CD4-positive, CD25-positive, alpha-beta regulatory T cell (primary cell): ENCODE measurements around the gene ACAT1. TPM values are rescaled to one million over a fixed set of nuclear protein-coding genes. Genes with fewer than 3 reads are reported as not detected.
"Not testable (repeated sequence)": the region's sequence is repeated elsewhere in the genome, so short reads cannot be mapped to it uniquely, and the experiment has no call there.

ENCODE experiments used
- ATAC-seq, 2 donors: fragments of 150-1000 bp; cut with Tn5 transposase; one replicate each; pipeline ENCODE4 v1.10.0; 2021; ENCODE audit warnings: low read depth in 2 of 2, moderate number of reproducible peaks in 2 of 2, moderate library complexity in 1 of 2
- DNase-seq, 3 donors: peaks; one replicate each; pipeline versions ENCODE4 v3.0.0 to v3.0.0-alpha.2; 2012 to 2022; ENCODE audit warnings: mixed read lengths in 1 of 3
- H3K27ac ChIP-seq: one replicate; pipeline ENCODE4 v1.7.0; 2013; ENCODE audit warnings: mild to moderate bottlenecking, low read length; ENCODE audit not compliant: insufficient read depth, poor library complexity, severe bottlenecking
- H3K27me3 ChIP-seq: one replicate; pipeline ENCODE4 v1.7.0; 2013; ENCODE audit warnings: low read length; ENCODE audit not compliant: control insufficient read depth, insufficient read depth
- H3K36me3 ChIP-seq: one replicate; pipeline ENCODE4 v1.7.0; 2013; ENCODE audit warnings: mild to moderate bottlenecking, low read length, moderate library complexity; ENCODE audit not compliant: control insufficient read depth, insufficient read depth
- H3K4me1 ChIP-seq: 2 replicates; pipeline ENCODE4 v1.7.0; 2013; ENCODE audit warnings: mild to moderate bottlenecking, low read length; ENCODE audit not compliant: insufficient read depth, control insufficient read depth, poor library complexity, severe bottlenecking
- H3K4me3 ChIP-seq: one replicate; pipeline ENCODE4 v1.7.0; 2013; ENCODE audit warnings: low read depth, mild to moderate bottlenecking, low read length, moderate library complexity
- H3K9me3 ChIP-seq, 2 experiments: 1 replicate in 1 of 2; 2 replicates in 1 of 2; pipeline ENCODE4 v1.7.0; 2013; ENCODE audit warnings: low read length in 2 of 2, mild to moderate bottlenecking in 1 of 2, moderate library complexity in 1 of 2; ENCODE audit not compliant: control insufficient read depth in 2 of 2
- H3K27ac Mint-ChIP-seq, 3 donors: one replicate each; pipeline ENCODE4 v1.8.0; 2020 to 2022; ENCODE audit warnings: mild to moderate bottlenecking in 3 of 3, mixed read lengths in 3 of 3, moderate library complexity in 2 of 3
- H3K27me3 Mint-ChIP-seq: one replicate; pipeline ENCODE4 v1.8.0; 2022; ENCODE audit warnings: mild to moderate bottlenecking, mixed read lengths
- H3K36me3 Mint-ChIP-seq: one replicate; pipeline ENCODE4 v1.8.0; 2020; ENCODE audit warnings: mixed read lengths
- H3K4me1 Mint-ChIP-seq, 4 donors: one replicate each; pipeline ENCODE4 v1.8.0; 2020 to 2022; ENCODE audit warnings: mixed read lengths in 4 of 4, mild to moderate bottlenecking in 1 of 4
- H3K4me3 Mint-ChIP-seq, 4 donors: one replicate each; pipeline ENCODE4 v1.8.0; 2020 to 2022; ENCODE audit warnings: mild to moderate bottlenecking in 4 of 4, mixed read lengths in 4 of 4, moderate library complexity in 3 of 4
- H3K9me3 Mint-ChIP-seq, 7 donors: one replicate each; pipeline ENCODE4 v1.8.0; 2020 to 2022; ENCODE audit warnings: mixed read lengths in 7 of 7, mild to moderate bottlenecking in 3 of 7, moderate library complexity in 2 of 7
- polyA plus RNA-seq, 4 donors: library from polyadenylated mRNA; unstranded; fragments of 300-500 nt; fragmentation: Illumina TruSeq; gene quantifications; one replicate each; pipeline ENCODE4 v1.2.3, GENCODE V29; 2021
- total RNA-seq: library from RNA; stranded (reverse); gene quantifications from one replicate; pipeline ENCODE4 v1.2.3, GENCODE V29; 2022

The ACAT1 gene
- total and polyA plus RNA-seq, 5 donors from 2014 or later: 19.0 to 52.6 (median 43.8) TPM

DNA sequence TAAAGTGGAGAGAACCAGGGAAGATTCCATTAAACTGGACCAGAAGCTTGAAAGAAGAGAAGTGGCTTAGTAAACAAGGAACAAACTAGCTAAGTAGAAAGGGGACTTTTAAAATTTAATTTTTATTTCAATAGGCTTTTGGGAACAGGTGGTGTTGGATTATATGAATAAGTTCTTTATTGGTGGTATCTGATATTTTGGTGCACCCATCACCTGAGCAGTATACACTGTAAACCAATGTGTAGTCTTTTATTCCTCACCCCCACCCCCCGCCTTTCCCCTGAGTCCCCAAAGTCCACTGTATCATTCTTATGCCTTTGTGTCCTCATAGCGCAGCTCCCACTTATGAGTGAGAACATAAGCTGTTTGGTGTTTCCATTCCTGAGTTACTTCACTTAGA, 7.4 kb downstream of the ACAT1 start:
- Mint-ChIP-seq H3K4me1 (peaks cover 23 to 46% (median 33%) of the 10 kb centered on the region in 4 donors), H3K27me3 (no peaks in the 10 kb centered on the region), H3K4me3 (no peak overlapping the region), H3K27ac (peak overlapping the region in 1 of 3 donors; percentile 23), H3K9me3 (peaks cover 0 to 3% (median 0%) of the 10 kb centered on the region in 7 donors), H3K36me3 (peaks cover 22% of the 10 kb centered on the region)
- H3K4me3 ChIP-seq: no peak overlapping the region
- no peak overlapping the region for H3K27ac ChIP-seq
- no peak for ATAC-seq
- H3K9me3 ChIP-seq: no peaks in the 10 kb centered on the region
- peaks cover 8% of the 10 kb centered on the region for H3K4me1 ChIP-seq
- H3K27me3 ChIP-seq: no peaks in the 10 kb centered on the region
- no peak for DNase-seq
- H3K36me3 ChIP-seq: peaks cover 5% of the 10 kb centered on the region

DNA sequence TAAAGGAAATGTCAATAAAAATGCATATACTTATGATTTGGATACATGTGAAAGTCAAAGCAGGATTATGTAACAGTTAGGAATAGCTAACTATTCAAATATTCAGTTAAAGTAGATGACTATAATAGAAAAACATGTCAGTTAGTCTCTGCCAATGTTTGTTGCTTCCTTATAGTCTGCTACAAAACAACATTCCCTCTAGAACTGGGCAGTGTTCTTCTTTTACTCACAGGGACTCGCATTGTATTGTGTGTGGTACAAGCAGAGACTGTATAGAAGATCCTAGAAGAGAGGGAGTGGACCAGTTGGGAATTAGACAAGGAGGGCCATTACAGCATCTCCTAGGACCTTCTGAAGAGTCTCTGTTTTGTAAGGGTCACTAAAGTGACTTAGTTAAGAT, 10.6 kb downstream of the ACAT1 start:
- H3K4me3 Mint-ChIP-seq: peak overlapping the region in 1 of 4 donors; percentile 69
- Histone ChIP-seq H3K9me3 (no peaks in the 10 kb centered on the region), H3K36me3 (peaks cover 18% of the 10 kb centered on the region), H3K4me1 (no peaks in the 10 kb centered on the region), H3K4me3 (no peak overlapping the region), H3K27ac (no peak overlapping the region), H3K27me3 (no peaks in the 10 kb centered on the region)
- no peaks in the 10 kb centered on the region for H3K27me3 Mint-ChIP-seq
- no peak for DNase-seq
- peaks cover 10 to 36% (median 20%) of the 10 kb centered on the region in 4 donors for H3K4me1 Mint-ChIP-seq
- peaks cover 16% of the 10 kb centered on the region for H3K36me3 Mint-ChIP-seq
- peak overlapping the region in 2 of 3 donors; percentile 42 to 52 for H3K27ac Mint-ChIP-seq
- H3K9me3 Mint-ChIP-seq: peaks cover 0 to 2% (median 0%) of the 10 kb centered on the region in 7 donors
- ATAC-seq: no peak

DNA sequence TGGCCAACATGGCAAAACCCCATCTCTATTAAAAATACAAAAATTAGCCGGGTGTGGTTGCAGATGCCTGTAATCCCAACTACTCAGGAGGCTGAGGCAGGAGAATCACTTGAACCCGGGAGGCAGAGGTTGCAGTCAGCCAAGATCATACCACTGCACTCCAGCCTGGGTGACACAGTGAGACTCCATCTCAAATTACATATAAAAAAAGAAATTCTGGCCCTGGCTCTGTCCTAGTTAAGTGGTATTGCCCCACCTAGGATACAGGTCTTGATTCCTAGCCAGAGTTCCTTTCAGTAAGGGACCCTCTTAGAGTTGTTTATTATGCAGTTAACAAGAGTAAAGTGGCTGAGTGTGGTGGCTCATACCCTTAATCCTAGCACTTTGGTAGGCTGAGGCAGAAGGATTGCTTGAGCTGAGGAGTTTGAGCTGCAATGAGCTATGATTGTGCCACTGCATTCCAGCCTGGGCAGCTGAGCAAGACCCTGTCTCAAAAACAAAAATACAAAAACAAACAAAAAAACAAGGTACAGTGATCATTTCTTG, 11.7 kb downstream of the ACAT1 start:
- not testable (repeated sequence) for H3K36me3 Mint-ChIP-seq, ATAC-seq, H3K4me3 ChIP-seq, H3K9me3 ChIP-seq, H3K4me1 ChIP-seq, H3K9me3 Mint-ChIP-seq, H3K27ac ChIP-seq, DNase-seq, H3K27me3 ChIP-seq, H3K4me3 Mint-ChIP-seq, H3K27me3 Mint-ChIP-seq
- peaks cover 14 to 28% (median 22%) of the 10 kb centered on the region in 4 donors for H3K4me1 Mint-ChIP-seq
- peaks cover 19% of the 10 kb centered on the region for H3K36me3 ChIP-seq
- peak overlapping the region in 2 of 3 donors; percentile 52 to 79 for H3K27ac Mint-ChIP-seq

DNA sequence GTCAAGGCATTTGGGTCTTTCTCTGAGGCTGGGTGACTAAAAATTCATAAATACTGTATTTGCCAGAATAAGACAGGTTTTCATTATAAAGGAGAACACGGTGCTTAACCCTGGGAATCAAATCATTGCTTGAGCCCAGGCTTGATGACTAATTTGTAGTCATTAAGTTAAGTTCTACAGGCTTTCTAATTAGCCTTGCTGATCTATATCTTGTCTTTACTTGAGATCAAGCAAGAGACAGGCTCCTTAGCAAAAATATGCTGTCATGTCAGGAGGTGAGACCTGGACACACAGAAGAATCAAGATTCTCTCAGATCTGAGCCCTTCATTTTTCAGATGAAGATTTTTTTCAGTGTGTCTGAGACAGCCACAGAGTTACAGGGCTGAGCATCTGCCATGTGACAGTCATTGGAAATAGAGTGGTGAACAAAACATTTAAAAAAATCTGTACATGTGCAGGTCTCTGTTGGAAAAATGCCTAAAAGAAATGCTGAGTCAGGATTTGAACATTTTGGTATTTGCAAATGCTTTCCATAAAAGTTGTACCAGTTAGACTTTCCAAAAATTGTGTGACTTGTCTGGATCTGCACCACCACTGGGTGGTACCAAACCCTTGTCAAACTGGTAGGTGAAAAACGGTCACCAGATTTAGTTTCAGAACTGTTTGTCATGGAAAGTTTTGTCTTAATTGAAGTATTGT, 14.6 kb downstream of the ACAT1 start:
- ATAC-seq (peak; percentile 40 to 48), DNase-seq (peak in 2 of 3 donors; percentile 31 to 60)
- Mint-ChIP-seq H3K27ac (peak overlapping the region in 2 of 3 donors; percentile 20 to 76), H3K36me3 (peaks cover 24% of the 10 kb centered on the region), H3K27me3 (no peaks in the 10 kb centered on the region), H3K4me1 (peaks cover 15 to 25% (median 19%) of the 10 kb centered on the region in 4 donors), H3K4me3 (no peak overlapping the region), H3K9me3 (no peaks in the 10 kb centered on the region)
- H3K36me3 ChIP-seq: peaks cover 33% of the 10 kb centered on the region
- no peaks in the 10 kb centered on the region for H3K4me1 ChIP-seq
- H3K4me3 ChIP-seq: no peak overlapping the region
- H3K9me3 ChIP-seq: no peaks in the 10 kb centered on the region
- no peak overlapping the region for H3K27ac ChIP-seq
- no peaks in the 10 kb centered on the region for H3K27me3 ChIP-seq

- Histone ChIP-seq H3K9me3 (no peaks in the 10 kb centered on the region), H3K4me1 (no peaks in the 10 kb centered on the region), H3K27ac (no peak overlapping the region), H3K4me3 (no peak overlapping the region), H3K36me3 (peaks cover 44% of the 10 kb centered on the region), H3K27me3 (no peaks in the 10 kb centered on the region)
- ATAC-seq: no peak
- no peaks in the 10 kb centered on the region for H3K27me3 Mint-ChIP-seq
- H3K9me3 Mint-ChIP-seq: no peaks in the 10 kb centered on the region
- no peak for DNase-seq
- peaks cover 15 to 22% (median 18%) of the 10 kb centered on the region in 4 donors for H3K4me1 Mint-ChIP-seq
- H3K4me3 Mint-ChIP-seq: peak overlapping the region in 1 of 4 donors; percentile 17
- peaks cover 21% of the 10 kb centered on the region for H3K36me3 Mint-ChIP-seq
- H3K27ac Mint-ChIP-seq: peak overlapping the region in 1 of 3 donors; percentile 13
These were observed 15.8 kb downstream of the ACAT1 start for GRCh38 chr11:108137212-108137611.

- Histone ChIP-seq H3K4me1 (peaks cover 4% of the 10 kb centered on the region), H3K9me3 (no peaks in the 10 kb centered on the region), H3K27ac (no peak overlapping the region), H3K36me3 (peaks cover 71% of the 10 kb centered on the region), H3K27me3 (no peaks in the 10 kb centered on the region), H3K4me3 (no peak overlapping the region)
- no peak for DNase-seq
- H3K27ac Mint-ChIP-seq: peak overlapping the region in 2 of 3 donors; percentile 31 to 62
- peaks cover 7 to 20% (median 15%) of the 10 kb centered on the region in 4 donors for H3K4me1 Mint-ChIP-seq
- H3K9me3 Mint-ChIP-seq: no peaks in the 10 kb centered on the region
- H3K36me3 Mint-ChIP-seq: peaks cover 47% of the 10 kb centered on the region
- H3K4me3 Mint-ChIP-seq: no peak overlapping the region
- no peaks in the 10 kb centered on the region for H3K27me3 Mint-ChIP-seq
- ATAC-seq: no peak
These were observed 20.9 kb downstream of the ACAT1 start for GRCh38 chr11:108142304-108142703.

DNA sequence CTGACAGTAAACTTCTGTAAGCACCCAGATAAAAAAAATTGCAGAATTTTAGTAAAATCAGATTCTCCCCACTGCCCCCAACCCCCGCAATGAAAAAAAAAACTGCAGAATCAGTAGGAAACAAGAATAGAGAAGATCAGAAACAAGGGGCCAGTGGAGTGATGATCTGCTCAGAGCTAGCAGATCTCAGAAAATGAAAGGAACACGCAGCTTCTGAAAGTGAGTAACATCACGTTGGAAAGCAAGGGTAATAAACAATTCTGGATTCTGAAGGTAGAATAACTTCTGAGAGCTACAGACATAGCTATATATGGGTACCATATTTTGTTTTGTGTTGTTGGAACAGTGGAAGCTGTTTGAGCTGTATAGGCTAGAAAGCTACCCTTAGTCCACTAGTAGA, 23.2 kb downstream of the ACAT1 start:
- Histone ChIP-seq H3K9me3 (no peaks in the 10 kb centered on the region), H3K4me3 (no peak overlapping the region), H3K27ac (no peak overlapping the region), H3K4me1 (peaks cover 4% of the 10 kb centered on the region), H3K27me3 (no peaks in the 10 kb centered on the region), H3K36me3 (peaks cover 86% of the 10 kb centered on the region)
- no peak for ATAC-seq
- Mint-ChIP-seq H3K36me3 (peaks cover 46% of the 10 kb centered on the region), H3K9me3 (no peaks in the 10 kb centered on the region), H3K27me3 (no peaks in the 10 kb centered on the region), H3K27ac (peak overlapping the region; percentile 33 to 87 (median 86)), H3K4me3 (no peak overlapping the region), H3K4me1 (peaks cover 6 to 20% (median 14%) of the 10 kb centered on the region in 4 donors)
- peak in 1 of 3 donors; percentile 46 for DNase-seq
